NCI-H1092 (cell line): ENCODE data around the gene PCDH9.
A peak's percentile ranks its signal among the peaks of the same experiment; 100 is the strongest.

Experiments used
- DNase-seq: peaks from one replicate; lab custom pipeline; 2025; lab: John Stamatoyannopoulos, UW

The PCDH9 gene

DNA sequence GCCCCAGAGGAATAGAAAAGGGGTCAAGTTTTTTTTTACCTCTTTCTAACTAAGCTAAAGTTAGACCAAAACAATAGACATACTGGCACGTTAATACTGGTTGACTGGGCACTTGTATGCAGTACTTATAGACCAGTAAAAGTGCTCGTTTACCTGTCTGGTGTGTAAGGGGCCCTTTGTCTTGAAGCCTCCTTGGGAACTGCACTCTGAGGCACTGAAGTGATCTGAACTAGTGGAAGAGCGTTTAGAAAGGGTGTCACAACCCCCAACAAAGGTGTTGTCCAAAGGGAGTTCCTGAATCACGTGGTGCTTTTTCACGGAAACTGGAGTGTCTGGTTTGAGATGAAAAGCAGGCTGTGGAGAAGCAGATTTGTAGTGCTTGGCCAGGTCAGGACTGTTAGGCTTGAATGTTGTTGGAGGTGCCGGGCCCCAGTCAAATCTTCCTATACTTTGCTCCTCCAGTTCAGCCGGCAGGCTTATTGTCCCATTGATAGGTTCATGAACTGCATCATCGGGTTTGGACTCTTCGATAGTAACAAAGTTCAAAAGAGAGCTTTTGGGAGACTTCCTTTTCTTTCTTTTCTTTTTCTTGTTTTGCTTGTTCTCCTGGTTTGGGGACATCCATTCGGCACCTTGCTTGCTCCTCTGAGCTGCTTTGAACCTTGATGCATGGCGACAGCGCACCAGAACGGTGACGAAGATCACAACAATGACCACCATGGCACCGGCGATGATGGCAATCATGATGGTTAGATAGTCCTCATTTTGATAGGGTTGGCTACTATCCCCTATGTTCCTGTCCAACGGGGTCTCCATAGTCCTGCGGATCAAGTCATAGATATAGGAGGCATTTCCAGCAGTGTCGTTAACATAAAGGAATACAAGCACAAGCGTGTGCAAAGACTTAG, 4.6 kb downstream of the PCDH9 start:
- no peak for DNase-seq

DNA sequence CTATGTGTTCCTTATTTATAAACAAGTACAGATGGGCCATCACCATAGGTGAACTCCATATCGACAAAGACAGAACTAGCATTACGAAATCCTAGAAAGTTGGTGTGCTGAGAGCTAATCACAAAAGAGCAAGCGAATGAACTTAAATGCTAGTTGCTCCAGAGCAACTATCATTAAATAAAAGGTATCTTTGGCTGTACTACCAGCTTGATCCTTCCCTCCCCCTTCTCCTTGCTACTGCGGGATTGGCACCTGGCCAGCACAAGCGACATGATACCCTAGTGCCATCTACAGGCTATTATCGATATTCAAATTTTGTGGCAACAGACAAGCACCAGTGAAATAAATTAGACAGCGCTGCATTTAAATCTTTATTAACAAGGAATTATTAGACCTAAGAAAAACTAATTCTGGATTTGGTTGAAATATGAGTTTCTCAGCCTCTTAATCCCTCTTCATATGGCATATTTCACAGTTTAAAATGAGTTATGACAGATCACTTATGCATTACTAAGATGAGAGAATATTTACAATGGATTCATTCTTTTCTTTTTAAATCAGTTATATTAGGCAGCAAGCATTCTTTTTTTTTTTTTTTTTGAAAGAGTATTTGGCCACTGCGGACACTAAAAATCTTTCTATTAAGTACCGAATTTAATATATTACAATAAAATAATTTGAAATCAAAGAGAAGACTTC, 5.8 kb downstream of the PCDH9 start:
- peak; percentile 69 for DNase-seq

DNA sequence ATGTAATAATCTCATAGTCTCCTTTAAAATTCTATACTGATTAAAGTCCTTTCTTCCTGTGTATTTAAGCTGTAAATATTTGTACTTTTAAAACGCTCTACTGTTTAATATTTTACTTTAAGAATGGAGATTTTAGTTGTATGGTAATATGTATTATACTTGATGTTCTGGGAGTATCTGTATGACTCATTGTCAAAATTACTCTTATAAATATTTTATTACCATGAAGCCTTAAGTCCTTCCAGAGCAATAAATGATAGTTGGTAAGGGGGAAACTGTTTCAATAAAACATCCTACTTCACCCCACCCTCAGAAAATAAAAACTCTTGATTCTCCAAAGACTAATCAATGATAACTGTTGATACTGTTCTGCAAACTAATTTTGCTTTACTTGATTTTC, 6.4 kb downstream of the PCDH9 start:
- DNase-seq = no peak

DNA sequence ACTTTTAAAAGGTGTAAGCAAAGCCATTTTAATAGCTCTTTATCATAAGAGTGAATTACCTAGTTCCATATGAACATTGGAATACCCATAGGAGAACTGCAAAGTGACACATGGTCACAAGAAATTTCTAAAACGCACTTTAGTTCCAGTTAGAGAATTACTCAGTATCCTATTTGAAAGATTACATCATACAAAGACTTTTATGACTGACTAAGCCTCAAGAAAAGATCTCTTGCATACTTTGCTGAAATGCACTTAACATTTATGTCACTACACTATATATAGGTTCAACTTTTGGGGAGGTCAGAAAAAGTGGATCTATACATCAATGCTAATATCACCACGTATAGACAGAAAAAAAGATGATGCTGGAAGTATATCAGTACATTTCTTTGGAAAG, 7.1 kb downstream of the PCDH9 start:
- DNase-seq = no peak

DNA sequence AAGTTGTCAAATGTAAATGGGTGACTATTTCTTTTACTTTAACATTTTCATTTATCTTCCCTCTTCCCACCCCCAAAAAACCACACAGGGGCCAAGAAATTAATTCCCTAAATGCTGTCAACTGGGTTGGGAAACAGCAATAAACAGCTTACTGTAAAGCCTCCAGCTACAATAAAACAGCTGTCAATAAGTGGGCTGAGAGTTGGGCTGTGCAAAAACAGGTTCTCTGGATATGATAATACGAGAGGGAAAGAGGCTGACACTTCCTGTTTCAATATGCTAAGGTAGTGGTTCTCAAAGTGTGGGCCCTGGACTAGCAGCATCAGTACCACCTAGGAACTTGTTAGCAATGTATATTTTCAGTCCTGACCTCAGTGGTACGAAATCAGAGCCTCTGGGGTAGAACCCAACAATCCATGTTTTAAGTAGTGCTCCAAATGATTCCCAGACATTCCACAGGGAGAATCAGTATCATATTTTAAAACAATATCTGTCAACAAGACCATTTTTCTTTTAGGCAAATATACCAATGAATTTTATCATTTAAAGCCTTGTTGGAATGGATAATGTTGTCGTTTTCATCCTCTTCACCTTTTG, 8.4 kb downstream of the PCDH9 start:
- DNase-seq = no peak

DNA sequence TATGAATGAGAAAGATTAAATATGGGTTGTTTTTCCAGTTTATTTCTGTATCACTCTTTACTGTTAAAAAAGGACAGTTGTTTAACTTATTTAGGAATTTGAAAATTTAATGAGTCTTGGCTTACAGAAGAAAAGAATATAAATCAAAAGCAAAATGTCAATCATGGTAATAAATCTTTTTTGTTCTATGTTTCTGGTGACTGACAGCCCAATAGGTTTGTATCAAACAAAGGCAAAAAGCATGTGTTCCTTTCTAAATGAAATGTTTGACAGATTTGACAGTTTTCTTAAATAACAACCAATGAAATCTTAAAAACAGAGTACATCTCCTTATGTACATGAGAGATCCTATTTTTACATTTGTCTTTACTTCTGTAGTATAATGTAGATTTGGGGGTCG, 11.0 kb downstream of the PCDH9 start:
- no peak for DNase-seq

DNA sequence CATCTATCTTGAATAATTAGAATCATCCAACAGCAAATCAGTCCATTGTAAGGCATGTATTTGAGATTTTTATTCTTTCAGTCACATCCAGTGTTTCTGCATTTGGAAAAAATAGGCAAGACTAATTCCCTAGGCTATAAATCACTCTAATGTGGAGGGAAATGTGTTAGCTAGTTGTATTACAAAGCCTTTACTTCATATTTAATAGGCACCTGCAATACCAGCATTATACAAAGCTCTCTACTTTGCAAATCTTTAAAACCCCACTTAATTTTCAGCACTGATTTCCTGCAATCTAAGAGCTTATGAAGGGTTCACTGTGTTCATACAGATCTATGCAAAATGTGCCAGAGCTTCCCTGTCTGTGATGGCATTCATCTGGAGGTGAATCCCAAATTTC, 12.3 kb downstream of the PCDH9 start:
- DNase-seq = no peak

DNA sequence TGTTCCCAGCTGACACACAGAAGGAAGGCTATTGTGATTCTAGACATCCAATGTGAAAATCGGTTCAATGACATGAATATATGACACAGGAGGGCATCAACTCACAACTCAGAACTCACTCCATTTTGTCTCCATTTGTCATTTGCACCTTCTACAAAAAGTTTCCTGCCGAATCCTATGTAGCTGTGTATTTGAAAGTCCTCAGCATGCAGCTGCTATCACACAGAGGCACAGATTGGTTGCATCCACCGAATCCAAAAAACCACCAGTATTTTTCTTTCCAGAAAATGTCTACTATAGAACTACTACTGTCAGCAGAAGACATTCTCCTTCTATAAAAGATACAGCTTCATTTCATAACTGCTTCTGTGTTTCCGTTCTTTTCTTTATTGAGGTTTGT, 13.3 kb downstream of the PCDH9 start:
- no peak for DNase-seq

DNA sequence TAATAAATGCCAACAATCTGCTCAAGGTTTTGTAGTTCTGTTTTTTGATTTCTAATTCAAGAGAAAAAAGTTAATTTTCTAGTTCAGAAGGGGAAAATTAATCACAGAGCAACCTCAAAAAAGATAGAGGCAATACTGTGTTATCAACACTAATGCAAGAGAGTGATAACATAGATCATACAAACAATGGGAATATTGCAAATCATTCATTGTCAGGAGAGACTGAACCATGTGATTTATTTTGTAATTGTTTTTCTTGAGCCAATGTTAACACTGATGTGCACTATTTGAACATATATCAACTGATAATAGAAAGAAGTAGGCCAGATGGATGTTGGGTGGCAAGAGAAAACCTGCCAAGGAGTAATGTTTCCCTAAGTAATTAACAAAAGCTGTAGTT, 19.9 kb downstream of the PCDH9 start:
- DNase-seq = no peak

DNA sequence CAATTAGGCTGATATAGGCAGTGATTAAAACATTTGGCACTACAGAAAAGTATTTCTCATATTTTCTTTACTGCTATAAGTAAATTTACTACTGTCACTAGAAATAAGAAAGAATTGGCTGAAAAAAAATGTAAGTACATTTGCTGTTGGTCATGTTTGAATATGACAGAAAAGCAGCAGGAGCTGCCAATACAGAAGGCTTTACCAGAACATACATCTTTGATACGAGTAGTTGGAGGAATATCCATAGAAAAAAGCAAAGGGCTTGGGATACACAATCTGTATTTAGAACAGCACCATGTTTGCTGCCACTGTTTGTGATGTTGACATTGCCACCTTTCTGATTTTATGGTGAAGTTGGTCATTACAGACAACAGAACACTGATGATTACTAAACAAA, 21.6 kb downstream of the PCDH9 start:
- DNase-seq = no peak

DNA sequence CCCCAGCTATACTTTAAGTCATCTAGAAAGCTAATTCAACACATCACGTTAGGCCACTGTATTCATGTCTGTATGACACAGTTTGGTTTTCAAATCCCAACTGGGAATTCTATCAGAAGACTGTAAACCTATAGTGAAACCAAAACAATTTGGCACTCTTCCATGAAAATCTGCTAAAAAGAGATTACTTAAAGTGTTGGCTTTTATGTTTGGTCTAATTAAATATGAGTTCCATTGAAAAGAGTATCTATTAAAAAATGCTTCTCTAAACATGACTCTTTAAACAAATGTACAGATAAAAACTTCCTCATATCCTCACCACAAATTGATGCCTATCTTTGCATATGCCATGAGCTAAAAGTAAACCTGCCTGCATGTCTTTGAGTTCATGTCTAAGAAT, 25.4 kb downstream of the PCDH9 start:
- DNase-seq = peak; percentile 18

DNA sequence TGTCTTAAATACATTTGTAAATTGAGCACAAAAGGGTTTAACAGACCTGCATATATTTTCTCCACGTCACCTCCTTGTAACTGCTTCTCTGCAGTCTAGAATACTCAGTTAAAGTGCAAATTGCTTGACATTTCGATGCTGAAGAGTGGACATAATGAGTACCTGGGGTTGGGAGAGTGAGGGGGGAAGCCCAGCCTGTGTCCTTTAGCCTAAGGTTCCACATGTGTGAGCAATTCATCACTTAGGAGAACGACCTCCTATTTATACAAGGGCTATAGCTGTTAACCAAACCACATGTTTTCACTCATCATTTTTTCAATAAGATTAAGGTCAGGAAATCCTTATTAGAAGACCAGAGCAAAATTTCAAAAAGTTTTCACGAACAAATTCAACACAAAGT, 29.5 kb downstream of the PCDH9 start:
- no peak for DNase-seq

DNA sequence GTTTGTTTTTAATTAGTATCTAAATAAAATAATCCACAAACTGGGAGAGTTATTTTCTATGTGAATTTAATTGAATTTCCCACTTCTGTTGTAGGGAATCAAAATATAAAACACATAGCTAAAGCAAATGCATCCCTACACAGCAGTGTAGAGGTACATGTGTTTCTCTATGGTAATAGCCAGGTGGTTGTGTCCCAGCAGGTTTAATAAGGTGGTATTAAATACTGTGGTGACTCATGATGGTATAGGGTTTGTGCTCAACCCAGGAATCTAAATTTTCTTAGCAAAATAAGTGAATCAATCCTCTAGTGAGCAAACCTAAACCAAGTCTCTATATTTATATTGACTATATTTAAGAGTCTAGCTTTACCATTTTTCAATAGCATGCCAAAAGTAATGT, 30.0 kb downstream of the PCDH9 start:
- no peak for DNase-seq

DNA sequence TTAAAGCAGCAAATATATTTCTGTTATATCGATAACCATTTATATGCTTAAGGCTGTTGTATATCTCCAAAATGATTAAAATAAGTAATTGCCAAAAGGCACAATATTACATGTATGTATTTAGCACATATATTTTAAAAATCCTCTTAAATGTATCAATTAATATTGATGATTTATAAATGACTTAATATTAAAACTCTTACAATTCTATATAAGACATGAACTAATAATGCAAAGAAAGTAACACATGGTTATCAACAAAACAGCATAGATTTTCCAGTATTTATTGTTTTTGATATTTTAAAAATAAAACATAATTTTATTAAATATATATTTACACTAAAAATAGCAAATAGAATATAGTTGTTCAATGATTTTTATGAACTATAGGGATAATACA, 32.4 kb downstream of the PCDH9 start:
- no peak for DNase-seq

DNA sequence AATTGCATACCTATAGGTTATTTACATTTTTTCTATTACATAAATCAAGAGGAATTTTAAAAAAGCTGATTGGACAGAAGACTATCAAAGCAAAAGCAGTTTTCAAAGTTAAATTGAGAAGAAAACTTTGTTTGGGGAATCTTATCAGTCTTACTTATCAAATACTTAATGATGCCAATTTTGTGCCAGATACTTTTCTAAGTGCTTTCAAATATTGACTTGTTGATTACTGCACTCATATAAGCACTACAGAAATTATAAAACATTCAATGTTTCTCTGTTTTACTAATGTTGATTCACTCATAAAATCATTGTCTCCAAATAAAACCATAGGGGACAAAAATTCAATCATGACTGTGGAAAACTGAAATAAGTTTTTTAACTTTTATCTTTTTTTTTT, 36.2 kb downstream of the PCDH9 start:
- DNase-seq = no peak

DNA sequence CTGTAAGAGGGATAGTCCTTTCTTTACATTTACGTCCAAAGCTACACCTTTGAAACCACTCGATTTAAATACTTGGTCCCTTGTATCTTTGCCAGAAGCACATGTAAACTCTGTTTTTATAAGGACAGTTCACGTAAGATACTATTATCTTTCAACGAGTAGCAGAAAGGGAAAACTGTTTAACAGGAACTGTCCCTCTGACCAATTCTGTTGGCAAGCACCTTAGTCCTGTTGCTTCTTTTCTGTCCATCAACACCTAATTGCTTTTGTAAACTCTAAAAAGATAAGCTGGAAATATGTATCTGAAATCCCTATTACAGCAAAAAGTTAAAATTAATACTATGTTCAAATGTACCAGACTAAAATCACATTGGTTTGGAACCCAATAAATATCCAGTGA, 37.4 kb downstream of the PCDH9 start:
- no peak for DNase-seq

DNA sequence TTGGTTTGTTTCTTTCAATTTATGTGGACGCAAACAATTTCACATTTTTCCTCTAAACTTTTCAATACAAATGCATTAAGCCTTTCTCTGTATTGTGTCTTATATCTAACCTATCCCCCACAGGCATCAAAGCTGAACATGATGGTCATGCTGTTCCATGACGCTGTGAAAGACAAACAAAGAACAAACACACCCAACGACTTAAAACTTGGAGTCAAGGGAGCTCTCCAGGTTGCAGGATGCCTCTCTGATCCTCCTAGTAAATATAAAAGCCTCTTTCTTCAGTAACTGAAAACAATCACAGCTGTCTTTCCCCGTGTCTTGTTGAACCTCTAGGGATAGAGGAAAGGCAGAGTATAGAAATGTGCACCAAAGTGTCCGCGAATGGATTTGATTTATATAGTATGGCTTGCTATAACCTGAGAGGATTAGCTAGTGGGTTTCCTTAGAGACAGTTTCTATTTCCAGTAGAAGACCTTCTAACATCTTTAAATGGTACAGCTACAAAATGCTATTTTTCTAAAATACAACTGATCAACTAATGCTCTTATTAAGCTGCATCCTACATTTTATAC, 43.1 kb downstream of the PCDH9 start:
- DNase-seq = no peak

DNA sequence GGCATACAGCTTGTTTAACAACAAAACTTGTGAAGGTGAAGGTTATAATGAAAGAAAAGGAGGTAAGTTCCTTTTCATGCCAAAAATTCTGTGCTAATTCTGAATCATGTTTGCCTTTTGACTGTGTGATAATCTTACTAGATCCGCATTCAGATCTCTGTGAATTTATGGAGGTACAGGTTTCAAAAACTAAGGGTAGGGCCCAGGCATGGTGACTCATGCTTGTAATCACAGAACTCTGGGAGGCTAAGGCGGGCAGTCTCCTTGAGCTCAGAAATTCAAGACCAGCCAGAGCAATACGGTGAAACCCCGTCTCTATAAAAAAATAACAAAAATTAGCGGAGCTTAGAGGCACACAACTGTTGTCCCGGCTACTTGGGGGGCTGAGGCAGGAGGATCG, 45.9 kb downstream of the PCDH9 start:
- no peak for DNase-seq

DNA sequence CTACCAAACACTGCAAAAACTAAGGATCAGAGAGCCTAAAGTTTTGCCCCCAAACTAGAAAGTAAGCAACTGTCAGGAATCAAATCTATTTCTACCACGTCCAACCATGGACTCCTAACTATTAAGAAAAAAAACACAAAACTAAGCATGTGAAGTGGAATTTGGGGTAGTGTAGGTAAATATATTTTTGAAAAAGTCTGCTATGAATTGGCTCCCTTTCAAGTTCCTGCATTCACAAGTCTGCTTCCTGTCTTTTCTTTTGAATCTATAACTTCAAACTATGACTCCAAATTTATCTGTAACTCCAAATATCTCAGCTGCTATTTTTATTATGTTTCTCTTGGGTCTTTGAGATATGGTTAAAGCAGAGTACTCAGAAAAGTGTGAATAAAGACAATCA, 47.0 kb downstream of the PCDH9 start:
- no peak for DNase-seq

DNA sequence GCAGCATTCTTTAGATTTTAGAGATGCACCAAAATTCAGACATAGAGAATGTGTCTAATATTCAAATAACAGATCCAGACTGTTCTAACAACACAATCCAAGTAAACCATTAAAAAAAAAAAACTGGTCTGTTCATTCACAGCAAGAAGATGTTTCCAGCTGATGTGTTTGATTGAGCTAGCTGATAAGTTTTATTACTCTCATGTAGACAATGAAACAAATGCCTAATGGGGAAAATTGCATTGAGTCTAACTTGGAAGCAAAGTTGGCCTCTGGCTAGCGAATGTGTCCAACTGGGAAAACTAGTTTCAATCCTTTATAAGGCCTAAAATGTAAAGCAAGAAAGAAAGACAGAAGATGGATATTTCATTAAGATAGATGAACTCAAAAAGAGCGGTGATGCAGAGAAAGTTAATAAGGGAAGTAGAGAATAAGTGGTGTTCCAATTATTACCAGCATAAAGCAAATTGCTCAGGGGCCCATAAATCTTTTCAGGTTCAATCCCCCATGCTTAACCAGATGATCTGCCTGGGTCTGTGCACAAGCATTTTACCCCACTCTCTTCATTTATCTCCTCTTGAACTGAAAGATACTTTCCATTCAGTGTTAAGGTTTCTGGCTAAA, 54.2 kb downstream of the PCDH9 start:
- DNase-seq = no peak

DNA sequence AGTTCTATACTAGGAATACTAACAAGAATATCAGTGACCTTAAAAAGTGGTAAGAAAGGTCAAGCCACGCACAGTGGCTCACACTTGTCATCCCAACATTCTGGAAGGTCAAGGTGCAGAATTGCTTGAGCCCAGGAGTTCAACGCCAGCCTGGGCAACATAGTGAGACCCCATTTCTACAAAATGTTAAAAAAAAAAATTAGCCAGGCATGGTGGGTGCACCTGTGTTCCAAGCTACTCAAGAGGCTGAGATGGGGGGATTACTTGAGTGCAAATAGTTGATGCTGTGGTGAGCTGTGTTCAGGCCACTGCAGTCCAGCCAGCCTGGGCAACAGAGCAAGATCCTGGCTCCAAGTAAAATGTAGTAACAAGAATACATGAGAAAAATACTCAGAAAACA, 61.8 kb downstream of the PCDH9 start:
- no peak for DNase-seq

DNA sequence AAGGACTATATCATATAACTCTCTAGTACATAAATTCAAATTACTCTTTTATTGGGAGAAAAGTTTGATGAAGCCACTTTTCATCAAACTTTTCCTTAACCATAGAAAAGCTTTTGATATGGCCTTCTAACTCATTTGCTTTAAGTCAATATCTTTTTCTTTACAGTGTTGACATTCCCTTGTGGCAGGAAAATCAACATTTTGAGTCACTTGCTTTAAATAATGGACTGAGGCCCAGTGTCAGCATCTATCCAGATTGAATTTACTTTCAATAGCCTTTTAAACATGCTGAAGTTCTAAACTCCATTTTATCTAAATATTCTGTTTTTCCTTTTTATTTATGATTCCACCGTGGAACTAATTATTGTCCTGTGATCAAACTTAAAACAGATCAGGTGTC, 62.7 kb downstream of the PCDH9 start:
- no peak for DNase-seq
